K562 (cell line): ENCODE measurements around the gene SNAP23. TPM values are rescaled to one million over a fixed set of nuclear protein-coding genes. Genes with fewer than 3 reads are reported as not detected.

Experiments used
- BDP1 ChIP-seq: IDR thresholded peaks from 3 replicates; pipeline ENCODE4 v1.6.1; 2011; ENCODE audit not compliant: insufficient read length, insufficient read depth
- CC2D1A ChIP-seq: fragments of 450-650 bp; IDR thresholded peaks from 2 replicates; pipeline ENCODE4 v1.6.1; 2017; ENCODE audit warnings: mild to moderate bottlenecking
- CLOCK ChIP-seq: fragments of 250-450 bp; sonication (Bioruptor Pico); IDR thresholded peaks from 2 replicates; pipeline ENCODE4 v1.4.0; 2020; ENCODE audit warnings: mild to moderate bottlenecking, moderate library complexity, borderline replicate concordance
- IFI16 ChIP-seq: fragments of 250-450 bp; sonication (Bioruptor Pico); IDR thresholded peaks from 2 replicates; pipeline ENCODE4 v2.1.2; 2022; ENCODE audit warnings: mild to moderate bottlenecking, inconsistent platforms
- IRF1 ChIP-seq: sonication (generic); formaldehyde crosslinking; IDR thresholded peaks from 2 replicates; pipeline ENCODE4 v1.8.0; 2022; ENCODE audit warnings: missing genetic modification reagents, mild to moderate bottlenecking, borderline replicate concordance
- MXI1 ChIP-seq: IDR thresholded peaks from 2 replicates; pipeline ENCODE4 v1.6.1; 2011; ENCODE audit warnings: low read depth, mild to moderate bottlenecking, improper control_type of control experiment, low read length
- MYC ChIP-seq, 2 experiments: fragments of 250-450 bp in 1 of 2; sonication (Bioruptor Pico) in 1 of 2; IDR thresholded peaks; 2 replicates each; pipeline versions ENCODE4 v1.5.1 to v1.6.1; 2012 to 2021; ENCODE audit warnings: low read depth in 2 of 2, borderline replicate concordance in 1 of 2, improper control_type of control experiment in 1 of 2, low read length in 1 of 2, mild to moderate bottlenecking in 1 of 2, moderate library complexity in 1 of 2
- PML ChIP-seq: IDR thresholded peaks from 2 replicates; pipeline ENCODE4 v1.6.1; 2012; ENCODE audit warnings: low read length, inconsistent platforms
- SMAD1 ChIP-seq: fragments of 150-350 bp; IDR thresholded peaks from 2 replicates; pipeline ENCODE4 v1.6.1; 2014; ENCODE audit warnings: low read length, low read depth; ENCODE audit not compliant: partially characterized antibody
- STAT6 ChIP-seq: sonication (generic); formaldehyde crosslinking; IDR thresholded peaks from 2 replicates; pipeline ENCODE4 v1.8.1; 2023; ENCODE audit warnings: mild to moderate bottlenecking, missing genetic modification reagents
- TEAD2 ChIP-seq: fragments of 450-650 bp; IDR thresholded peaks from 2 replicates; pipeline ENCODE4 v1.6.1; 2016; ENCODE audit warnings: missing genetic modification characterization, control low read depth, missing compliant biosample characterization
- U2AF1 ChIP-seq: fragments of 200-400 bp; formaldehyde crosslinking; optimal IDR thresholded peaks from 2 replicates; pipeline ENCODE3; 2017; ENCODE audit warnings: mild to moderate bottlenecking, low read depth, low read length, moderate library complexity
- ZFX ChIP-seq: sonication (generic); formaldehyde crosslinking; IDR thresholded peaks from 2 replicates; pipeline ENCODE4 v1.8.0; 2022; ENCODE audit warnings: mild to moderate bottlenecking, missing genetic modification reagents, moderate library complexity
- ZNF140 ChIP-seq: fragments of 250-450 bp; sonication (Bioruptor Pico); IDR thresholded peaks from 2 replicates; pipeline ENCODE4 v1.8.0; 2021; ENCODE audit warnings: moderate library complexity, mild to moderate bottlenecking, inconsistent platforms
- ZNF224 ChIP-seq: sonication (generic); formaldehyde crosslinking; IDR thresholded peaks from 2 replicates; pipeline ENCODE4 v1.8.0; 2022; ENCODE audit warnings: mild to moderate bottlenecking, missing genetic modification reagents
- ZNF449 ChIP-seq: fragments of 250-450 bp; sonication (Bioruptor Pico); IDR thresholded peaks from 2 replicates; pipeline ENCODE4 v1.8.0; 2022; ENCODE audit warnings: moderate library complexity, mild to moderate bottlenecking, inconsistent platforms
- ZNF586 ChIP-seq: fragments of 450-650 bp; formaldehyde crosslinking; conservative IDR thresholded peaks from 2 replicates; pipeline ENCODE4 v1.4.0; 2020; ENCODE audit warnings: mild to moderate bottlenecking, moderate library complexity
- ZNF655 ChIP-seq: fragments of 250-450 bp; sonication (Bioruptor Pico); IDR thresholded peaks from 2 replicates; pipeline ENCODE4 v1.5.0; 2021
- polyA plus RNA-seq, 8 experiments: library from polyadenylated mRNA; depleted of rRNA in 4 of 8; stranded (reverse) in 5 of 8; unstranded in 3 of 8; fragments of >200 nt; fragmentation: Nextera tagmentation in 2 of 8; fragmentation: Illumina TruSeq in 1 of 8; extraction: Ambion mirVana in 2 of 8; extraction: Trizol in 1 of 8; gene quantifications; 2 replicates each; pipeline versions ENCODE4 v1.2.1 to v1.2.3, GENCODE V29; 2011 to 2014; ENCODE audit warnings: inconsistent platforms in 1 of 8, missing spikeins in 1 of 8
- total RNA-seq, 7 experiments: library from RNA; depleted of rRNA in 6 of 7; stranded (reverse); fragments of >200 nt in 6 of 7; fragmentation: Illumina TruSeq in 2 of 7; extraction: Trizol in 2 of 7; gene quantifications; 2 replicates each; pipeline versions ENCODE4 v1.2.1 to v1.2.3, GENCODE V29; 2011 to 2021; ENCODE audit warnings: low replicate concordance in 1 of 7

Gene SNAP23
- total and polyA plus RNA-seq, 9 of the 15 experiments (the other 6 are each of a cell fraction or from before 2014, with no cell fraction given), result 78.9 to 168 (median 117) TPM

- TF ChIP-seq STAT6 (CRISPR knock-in tag), result no peak
- no peak for TF ChIP-seq ZNF224 (CRISPR knock-in tag)
- TF ChIP-seq U2AF1, result no peak
- no peak for TF ChIP-seq BDP1
- no peak for TF ChIP-seq CC2D1A
- TF ChIP-seq ZNF655 (CRISPR knock-in tag), result no peak
- TF ChIP-seq MYC (IDR thresholded peaks at IDR 0.05; ENCODE audit: low read depth, low read length), result peak; percentile 81
- TF ChIP-seq MYC (CRISPR knock-in tag; IDR thresholded peaks at IDR 0.05; ENCODE audit: borderline replicate concordance, low read depth), result 0 out of 2 replicates have a peak, but pooled peaks have one; percentile 17
- TF ChIP-seq CLOCK (CRISPR knock-in tag), result no peak
- TF ChIP-seq ZNF449 (CRISPR knock-in tag), result no peak
- peak; percentile 60; the same call in 1 of the 2 replicates for TF ChIP-seq PML
- TF ChIP-seq ZNF586 (CRISPR knock-in tag), result no peak
- peak; percentile 80; the same call in 1 of the 2 replicates for TF ChIP-seq ZFX (CRISPR knock-in tag)
- TF ChIP-seq SMAD1, result no peak
- no peak for TF ChIP-seq MXI1
- no peak for TF ChIP-seq IFI16 (CRISPR knock-in tag)
- TF ChIP-seq ZNF140, result no peak
- no peak for TF ChIP-seq IRF1 (CRISPR knock-in tag)
- no peak for TF ChIP-seq TEAD2 (tag)
These were observed 53.0 kb downstream of the SNAP23 start, which contains the start of the genes HAUS2 and LRRC57 (continued) for GRCh38 chr15:42548249-42549031.
